ENCODE data around the gene UBALD2.

DNA sequence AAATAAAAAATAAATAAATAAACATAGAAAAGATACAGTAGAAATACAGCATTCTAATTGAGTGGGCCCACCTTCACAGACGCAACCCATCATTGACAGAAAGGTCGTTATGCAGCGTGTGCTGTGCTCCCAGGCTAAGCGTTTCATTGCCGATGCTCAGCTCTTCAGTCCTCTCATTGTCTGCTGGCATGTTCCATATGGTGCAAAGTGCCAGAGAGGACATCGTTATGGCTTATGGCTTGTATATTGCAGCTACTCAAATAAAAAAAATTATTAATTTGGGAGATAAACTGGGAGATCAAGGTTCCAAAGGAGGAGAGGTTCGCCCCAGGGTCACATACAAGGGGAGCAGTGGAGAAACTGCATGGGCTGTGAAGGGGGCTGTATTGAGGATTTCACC is 11.3 kb upstream of the UBALD2 start:
- no peak for TF ChIP-seq EZH2 (IDR thresholded peaks at IDR 0.05; ENCODE audit: borderline replicate concordance, insufficient read depth, low read length, poor library complexity, severe bottlenecking)
- TF ChIP-seq, protein P1, sequence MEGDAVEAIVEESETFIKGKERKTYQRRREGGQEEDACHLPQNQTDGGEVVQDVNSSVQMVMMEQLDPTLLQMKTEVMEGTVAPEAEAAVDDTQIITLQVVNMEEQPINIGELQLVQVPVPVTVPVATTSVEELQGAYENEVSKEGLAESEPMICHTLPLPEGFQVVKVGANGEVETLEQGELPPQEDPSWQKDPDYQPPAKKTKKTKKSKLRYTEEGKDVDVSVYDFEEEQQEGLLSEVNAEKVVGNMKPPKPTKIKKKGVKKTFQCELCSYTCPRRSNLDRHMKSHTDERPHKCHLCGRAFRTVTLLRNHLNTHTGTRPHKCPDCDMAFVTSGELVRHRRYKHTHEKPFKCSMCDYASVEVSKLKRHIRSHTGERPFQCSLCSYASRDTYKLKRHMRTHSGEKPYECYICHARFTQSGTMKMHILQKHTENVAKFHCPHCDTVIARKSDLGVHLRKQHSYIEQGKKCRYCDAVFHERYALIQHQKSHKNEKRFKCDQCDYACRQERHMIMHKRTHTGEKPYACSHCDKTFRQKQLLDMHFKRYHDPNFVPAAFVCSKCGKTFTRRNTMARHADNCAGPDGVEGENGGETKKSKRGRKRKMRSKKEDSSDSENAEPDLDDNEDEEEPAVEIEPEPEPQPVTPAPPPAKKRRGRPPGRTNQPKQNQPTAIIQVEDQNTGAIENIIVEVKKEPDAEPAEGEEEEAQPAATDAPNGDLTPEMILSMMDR (IDR thresholded peaks at IDR 0.05; ENCODE audit: poor library complexity, severe bottlenecking), result no peak
